NCI-H2227 (cell line): ENCODE results near the gene UGDH.
"Not testable (repeated sequence)": the region's sequence is repeated elsewhere in the genome, so short reads cannot be mapped to it uniquely, and the experiment has no call there.

Source experiments
- DNase-seq: peaks from one replicate; lab custom pipeline; 2025; ENCODE audit not compliant: unreplicated experiment; lab: John Stamatoyannopoulos, UW

UGDH gene

DNA sequence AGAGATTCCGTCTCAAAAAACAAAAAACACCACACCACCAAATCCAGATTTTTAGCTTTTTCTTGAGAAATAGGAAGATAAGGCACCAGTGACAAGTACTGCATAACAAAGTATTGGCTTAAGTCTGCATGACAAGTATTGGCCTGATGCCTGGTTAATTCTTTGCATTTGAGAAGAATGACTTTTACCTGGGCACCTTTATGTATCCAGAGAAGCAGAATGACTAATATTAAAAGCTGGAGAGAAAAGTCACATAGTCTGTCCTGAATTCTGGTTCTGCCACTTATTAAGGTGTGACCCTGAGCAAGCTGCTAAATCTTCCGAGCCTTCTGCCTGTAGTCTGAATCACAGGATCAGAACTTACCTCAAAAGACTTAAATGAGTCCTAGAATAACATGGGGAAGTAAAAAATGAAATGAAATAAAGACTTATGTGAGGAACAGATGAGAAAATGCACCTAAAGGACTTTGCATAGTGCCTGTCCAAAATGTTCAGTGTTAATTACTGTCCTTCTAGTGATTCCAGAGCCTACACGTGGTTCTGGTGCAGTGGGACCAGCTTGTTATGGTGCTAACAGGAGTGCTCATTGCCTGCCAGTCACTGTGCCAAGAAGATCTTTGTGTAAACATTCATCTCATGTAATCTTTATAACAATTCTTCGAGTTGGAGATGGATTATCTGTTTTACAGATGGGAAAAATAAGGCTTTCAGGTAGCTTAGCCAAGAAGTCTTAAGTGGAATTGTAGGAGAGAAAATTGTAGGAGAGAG is 31.6 kb downstream of the UGDH start:
- no peak for DNase-seq

DNA sequence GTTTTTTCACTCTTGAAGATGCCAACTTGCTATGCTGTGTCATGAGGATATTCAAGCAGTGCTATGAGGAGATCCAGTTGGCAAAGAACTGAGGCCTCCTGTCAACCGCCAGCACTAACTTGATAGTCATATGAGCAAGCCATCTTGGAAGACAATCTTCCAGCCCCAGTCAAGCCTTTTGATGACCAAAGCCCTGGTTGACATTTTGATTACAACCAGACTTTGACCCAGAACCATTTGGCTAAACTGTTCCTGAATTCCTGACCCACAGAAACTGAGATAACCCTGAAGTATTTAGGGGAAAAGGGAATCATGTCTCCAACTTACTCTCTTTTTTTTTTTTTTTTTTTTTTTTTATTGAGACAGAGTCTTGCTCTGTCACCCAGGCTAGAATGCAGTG is 32.9 kb downstream of the UGDH start:
- DNase-seq: no peak

DNA sequence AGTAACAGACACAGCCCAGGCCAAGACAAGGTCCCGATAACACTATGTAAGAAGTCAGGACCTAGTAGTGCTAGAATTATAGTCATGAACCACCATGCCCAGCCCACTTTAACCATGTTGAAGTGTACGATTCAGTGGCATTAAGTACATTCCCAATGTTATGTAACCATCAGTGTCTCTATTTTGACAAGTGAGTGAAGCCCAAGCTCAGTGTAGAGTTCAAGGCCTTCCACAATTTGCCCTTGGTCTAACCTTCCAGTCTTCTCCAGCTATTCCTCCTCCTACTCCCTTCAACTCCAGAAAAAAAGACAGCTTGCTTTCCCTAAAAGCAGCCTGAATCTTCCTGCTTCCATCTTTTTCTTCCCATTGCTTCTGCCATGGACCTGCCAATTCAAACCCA is 36.9 kb downstream of the UGDH start:
- DNase-seq: no peak

GRCh38 chr4:39486221-39486804 is 40.9 kb downstream of the UGDH start:
- DNase-seq: no peak

DNA sequence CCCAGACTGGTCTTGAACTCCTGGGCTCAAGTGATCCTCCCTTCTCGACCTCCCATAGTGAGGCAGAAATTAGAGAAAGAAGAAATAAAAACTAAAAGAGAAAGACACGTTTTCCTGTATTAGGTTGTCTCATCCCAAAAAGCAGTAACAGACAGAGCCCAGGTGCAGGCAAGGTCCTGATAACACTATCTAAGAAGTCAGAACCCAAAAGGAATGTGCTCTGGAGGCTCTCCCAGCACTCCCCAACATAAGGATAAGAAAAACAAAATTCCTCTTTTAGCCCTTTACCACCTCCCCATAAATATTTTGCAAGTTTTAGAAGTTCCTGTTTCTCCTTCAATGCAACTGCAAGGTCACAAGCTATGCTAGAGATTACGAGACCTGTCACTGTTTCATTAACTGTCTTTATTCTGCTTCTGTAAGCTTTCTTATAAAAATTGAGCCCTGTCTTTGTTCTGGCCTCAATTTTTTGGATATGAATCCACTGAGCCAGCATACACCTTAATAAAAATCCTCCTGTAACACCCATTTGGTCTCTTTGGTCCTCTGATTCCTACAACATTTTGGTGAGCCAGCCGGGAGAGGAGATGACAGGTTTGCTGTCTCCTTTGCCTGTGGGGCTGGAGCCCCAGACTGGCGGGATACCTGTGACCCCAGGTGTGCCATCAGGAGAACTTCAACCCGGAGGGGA is 42.5 kb downstream of the UGDH start:
- DNase-seq: no peak

GRCh38 chr4:39480902-39481695 is 46.1 kb downstream of the UGDH start:
- no peak for DNase-seq

- DNase-seq: no peak
Observed at GRCh38 chr4:39480251-39480650, 47.0 kb downstream of the UGDH start.

- no peak for DNase-seq
Observed at GRCh38 chr4:39476187-39476895, 50.9 kb downstream of the UGDH start.

DNA sequence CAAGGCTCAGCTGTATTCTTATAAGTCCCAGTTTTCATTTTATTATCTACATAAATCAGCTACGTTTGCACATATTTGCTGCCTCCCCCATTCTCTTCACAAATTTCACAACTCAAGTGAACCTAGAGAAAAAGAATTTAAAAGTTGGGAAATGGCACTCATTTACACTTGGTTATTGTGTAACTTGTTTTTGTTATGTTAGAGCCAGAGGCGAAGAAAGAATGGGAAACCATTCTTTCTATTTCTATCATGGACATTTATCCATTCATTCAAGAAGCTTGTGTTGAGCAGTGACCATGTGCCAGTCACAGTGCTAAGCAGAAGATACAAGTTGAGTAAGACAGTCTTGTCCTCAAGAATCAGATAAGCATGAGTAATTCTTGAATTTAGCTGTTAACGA is 54.8 kb downstream of the UGDH start:
- no peak for DNase-seq

- no peak for DNase-seq
Observed at GRCh38 chr4:39470402-39470801, 56.8 kb downstream of the UGDH start.

DNA sequence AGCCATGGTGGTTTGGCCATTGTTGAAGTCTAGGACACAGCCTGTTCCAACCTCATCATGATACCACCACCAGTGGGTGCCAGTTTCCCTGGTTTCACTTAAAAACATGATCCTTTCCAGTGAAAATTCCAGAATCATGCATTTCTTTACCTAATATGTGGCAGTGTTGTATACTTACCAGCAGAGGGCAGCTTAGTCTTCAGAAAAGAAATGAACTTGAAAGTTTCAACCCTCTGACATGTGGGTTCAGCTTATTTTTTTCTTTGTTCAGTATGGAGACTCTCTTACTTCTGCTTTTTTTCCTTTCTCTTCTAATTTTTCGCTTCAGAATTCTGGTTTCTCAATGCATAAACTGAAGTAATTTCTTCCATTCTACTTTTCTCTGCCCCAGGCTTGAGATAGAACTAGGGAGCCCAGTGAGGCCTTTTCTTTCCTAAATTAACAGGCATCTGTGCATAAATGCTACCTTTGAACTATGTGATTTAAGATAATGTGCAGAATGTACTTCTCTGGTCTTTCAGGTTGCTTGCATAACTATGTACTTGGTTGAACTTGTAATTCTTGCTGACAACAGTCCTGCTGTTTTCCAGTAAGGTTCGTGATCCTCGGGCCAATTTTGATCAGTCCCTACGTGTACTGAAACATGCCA is 57.7 kb downstream of the UGDH start:
- DNase-seq: peak; percentile 73

DNA sequence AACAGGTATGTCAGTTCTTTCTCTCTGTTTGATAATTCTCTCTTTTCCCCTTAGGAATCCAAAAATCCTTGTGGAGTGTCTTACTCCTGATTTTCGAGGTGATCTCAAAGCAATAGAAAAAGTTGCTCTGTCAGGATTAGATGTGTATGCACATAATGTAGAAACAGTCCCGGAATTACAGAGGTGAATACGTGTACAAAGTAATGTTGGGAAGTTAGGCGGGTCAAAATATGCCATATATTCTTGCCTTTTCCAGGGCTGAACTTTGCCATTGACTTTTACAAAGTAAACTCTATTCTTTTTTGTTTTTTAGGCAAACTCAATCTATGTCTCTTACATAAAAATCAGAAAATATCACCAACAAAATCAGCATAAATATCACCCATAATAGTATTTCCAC is 59.8 kb downstream of the UGDH start:
- DNase-seq: no peak

DNA sequence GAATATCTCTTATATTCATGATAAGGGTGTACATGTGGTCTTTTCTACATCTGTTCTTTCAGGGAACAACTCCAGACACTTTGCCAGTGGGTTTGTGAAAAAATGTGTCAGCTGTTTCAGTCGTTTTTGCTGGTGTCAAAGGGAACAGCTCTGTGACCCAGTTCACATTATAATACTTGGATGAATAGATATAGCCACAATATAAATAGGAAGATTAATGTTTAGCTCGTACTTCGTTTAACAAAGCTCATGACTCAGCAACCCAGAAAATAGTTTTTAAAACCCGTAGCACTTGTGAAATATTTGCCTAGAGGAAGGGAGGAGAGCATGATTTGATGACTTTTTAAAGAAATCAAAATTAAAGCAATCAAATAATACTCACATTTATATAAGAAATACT is 60.5 kb downstream of the UGDH start:
- DNase-seq: no peak

- peak; percentile 70 for DNase-seq
Observed at GRCh38 chr4:39464886-39465501, 62.2 kb downstream of the UGDH start.

GRCh38 chr4:39458505-39459300 is 68.5 kb downstream of the UGDH start, which contains the start of the genes LIAS and RPL9:
LIAS (plus strand) TSS chr4:39459056; CDS start chr4:39459118, 62 bp downstream.
RPL9 (minus strand) TSS chr4:39458922; CDS start chr4:39458439, 483 bp downstream.
- peak; percentile 97 for DNase-seq

- not testable (repeated sequence) for DNase-seq
Observed at GRCh38 chr4:39458161-39458504, 69.1 kb downstream of the UGDH start.

DNA sequence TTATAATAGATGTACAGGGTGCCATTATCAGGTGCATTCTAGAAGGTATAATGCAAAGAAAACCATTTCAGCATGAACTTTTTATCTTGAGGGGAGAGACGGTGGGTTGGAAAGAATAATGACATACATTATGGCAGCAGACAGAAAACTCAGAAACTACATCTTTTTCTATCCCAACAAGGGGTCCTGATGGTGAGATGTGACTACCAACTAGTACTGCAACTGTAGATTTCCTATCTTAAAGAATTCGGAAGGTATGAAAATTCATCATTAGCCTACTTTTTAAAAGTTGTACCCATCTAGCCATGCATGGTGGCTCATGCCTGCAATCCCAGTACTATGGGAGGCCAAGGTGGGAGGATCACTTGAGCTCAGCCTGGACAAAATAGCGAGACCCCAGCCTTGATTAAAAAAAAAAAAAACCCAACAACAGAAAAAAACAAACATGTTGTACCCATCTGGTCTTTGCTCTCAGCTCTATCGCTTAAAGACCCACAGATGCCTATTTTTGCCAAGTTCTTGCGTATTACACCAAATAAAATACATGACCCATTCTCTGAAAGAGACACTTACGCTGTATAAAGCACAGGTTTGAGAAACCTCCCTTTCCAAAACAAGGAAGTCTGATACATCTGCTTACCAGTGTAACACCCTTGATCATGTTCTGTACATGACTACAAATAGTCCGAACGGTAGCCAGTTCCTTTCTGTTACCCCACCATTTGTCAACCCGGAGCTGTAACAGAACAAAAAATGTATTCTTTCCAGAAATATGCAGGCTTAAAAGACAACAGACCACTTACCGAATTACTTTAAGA is 70.1 kb downstream of the UGDH start:
- no peak for DNase-seq

DNA sequence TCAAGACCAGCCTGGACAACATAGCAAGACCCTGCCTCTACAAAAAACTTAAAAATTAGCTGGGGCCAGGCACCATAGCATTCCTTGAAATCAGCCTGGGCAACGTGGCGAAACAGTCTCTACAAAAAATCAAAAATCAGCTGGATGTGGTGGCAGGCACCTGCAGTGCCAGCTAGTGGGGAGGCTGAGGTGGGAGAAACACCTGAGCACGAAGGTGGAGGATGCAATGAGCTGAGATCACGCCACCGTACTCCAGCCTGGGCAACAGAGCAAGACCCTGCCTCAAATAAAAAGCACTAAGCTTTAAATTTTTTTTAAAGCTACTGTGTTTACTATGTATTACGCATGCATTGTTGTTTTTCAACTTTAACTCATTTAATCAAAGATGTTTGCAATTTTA is 71.8 kb downstream of the UGDH start:
- DNase-seq: no peak
